Activated naive CD4-positive, alpha-beta T cell treated with anti-CD3 and anti-CD28 coated beads, Interleukin-2, amount 50 U/mL, for 24 hours (primary cell): Measurements from ENCODE around the gene ZNF586.
"Not testable (repeated sequence)": the region's sequence is repeated elsewhere in the genome, so short reads cannot be mapped to it uniquely, and the experiment has no call there.

Experiments used
- H3K27ac Mint-ChIP-seq: one replicate; pipeline ENCODE4 v1.8.0; 2021; ENCODE audit warnings: mild to moderate bottlenecking, mixed read lengths
- H3K27me3 Mint-ChIP-seq: one replicate; pipeline ENCODE4 v1.8.0; 2021; ENCODE audit warnings: mixed read lengths
- H3K36me3 Mint-ChIP-seq: one replicate; pipeline ENCODE4 v1.8.0; 2021; ENCODE audit warnings: mixed read lengths
- H3K4me1 Mint-ChIP-seq: one replicate; pipeline ENCODE4 v1.8.0; 2021; ENCODE audit warnings: mixed read lengths
- H3K4me3 Mint-ChIP-seq: one replicate; pipeline ENCODE4 v1.8.0; 2021; ENCODE audit warnings: mild to moderate bottlenecking, mixed read lengths
- H3K9me3 Mint-ChIP-seq: one replicate; pipeline ENCODE4 v1.8.0; 2021; ENCODE audit warnings: mixed read lengths

The ZNF586 gene

GRCh38 chr19:57769345-57770131 is at the start of gene ZNF586:
Gene ZNF586, plus strand, starts transcription at chr19:57769676. Its CDS starts 167 bp downstream, at chr19:57769843.
- peaks cover 45% of the 10 kb centered on the region for H3K36me3 Mint-ChIP-seq
- H3K4me3 Mint-ChIP-seq: peak within 1 kb of the TSS; percentile 93
- H3K27ac Mint-ChIP-seq: peak within 1 kb of the TSS; percentile 91
- H3K4me1 Mint-ChIP-seq: peaks cover 42% of the 10 kb centered on the region
- no peaks in the 10 kb centered on the region for H3K27me3 Mint-ChIP-seq
- H3K9me3 Mint-ChIP-seq: peaks cover 15% of the 10 kb centered on the region

GRCh38 chr19:57719901-57720519 is 49.5 kb upstream of the ZNF586 start:
- Mint-ChIP-seq H3K4me3 (no peak overlapping the region), H3K27me3 (no peaks in the 10 kb centered on the region), H3K27ac (no peak overlapping the region), H3K9me3 (peaks cover 26% of the 10 kb centered on the region), H3K4me1 (peaks cover 8% of the 10 kb centered on the region), H3K36me3 (peaks cover 70% of the 10 kb centered on the region)

DNA sequence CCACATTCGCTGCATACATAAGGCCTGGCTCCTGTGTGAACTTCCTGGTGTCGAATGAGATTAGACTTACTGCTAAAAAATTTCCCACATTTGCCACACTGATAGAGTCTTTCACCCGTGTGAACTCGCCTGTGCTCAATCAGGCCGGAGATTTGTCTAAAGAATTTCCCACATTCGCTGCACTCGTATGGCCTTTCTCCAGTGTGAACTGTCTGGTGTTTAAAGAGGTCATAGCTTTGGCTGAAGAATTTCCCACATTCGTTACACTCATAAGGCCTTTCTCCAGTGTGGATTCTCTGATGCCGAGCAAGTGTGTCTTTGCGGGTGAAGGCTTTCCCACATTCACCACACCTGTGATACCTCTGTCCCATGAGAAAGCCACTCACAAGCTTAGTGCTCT is 48.6 kb upstream of the ZNF586 start:
- Mint-ChIP-seq H3K4me3 (no peak overlapping the region), H3K27ac (no peak overlapping the region), H3K9me3 (peaks cover 22% of the 10 kb centered on the region), H3K27me3 (no peaks in the 10 kb centered on the region), H3K4me1 (peaks cover 9% of the 10 kb centered on the region), H3K36me3 (peaks cover 67% of the 10 kb centered on the region)

GRCh38 chr19:57738320-57738719 is 31.2 kb upstream of the ZNF586 start:
- H3K4me1 Mint-ChIP-seq, H3K27me3 Mint-ChIP-seq, H3K4me3 Mint-ChIP-seq, H3K27ac Mint-ChIP-seq, H3K36me3 Mint-ChIP-seq, H3K9me3 Mint-ChIP-seq: not testable (repeated sequence)

DNA sequence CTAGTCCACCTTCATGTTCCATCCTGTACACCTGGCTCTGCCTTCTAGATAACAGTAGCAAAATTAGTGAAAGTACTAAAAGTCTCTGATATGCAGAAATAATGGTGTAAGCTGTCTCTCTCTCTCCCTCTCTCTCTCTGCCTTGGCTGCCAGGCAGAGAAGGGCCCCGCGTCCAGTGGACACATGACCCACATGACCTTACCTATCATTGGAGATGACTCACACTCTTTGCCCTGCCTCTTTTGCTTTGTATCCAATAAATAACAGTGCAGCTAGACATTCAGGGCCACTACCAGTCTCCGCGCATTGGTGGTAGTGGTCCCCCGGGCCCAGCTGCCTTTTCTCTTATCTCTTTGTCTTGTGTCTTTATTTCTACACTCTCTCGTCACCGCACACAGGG is 30.7 kb upstream of the ZNF586 start:
- not testable (repeated sequence) for H3K36me3 Mint-ChIP-seq, H3K4me1 Mint-ChIP-seq, H3K27ac Mint-ChIP-seq, H3K4me3 Mint-ChIP-seq, H3K9me3 Mint-ChIP-seq, H3K27me3 Mint-ChIP-seq

DNA sequence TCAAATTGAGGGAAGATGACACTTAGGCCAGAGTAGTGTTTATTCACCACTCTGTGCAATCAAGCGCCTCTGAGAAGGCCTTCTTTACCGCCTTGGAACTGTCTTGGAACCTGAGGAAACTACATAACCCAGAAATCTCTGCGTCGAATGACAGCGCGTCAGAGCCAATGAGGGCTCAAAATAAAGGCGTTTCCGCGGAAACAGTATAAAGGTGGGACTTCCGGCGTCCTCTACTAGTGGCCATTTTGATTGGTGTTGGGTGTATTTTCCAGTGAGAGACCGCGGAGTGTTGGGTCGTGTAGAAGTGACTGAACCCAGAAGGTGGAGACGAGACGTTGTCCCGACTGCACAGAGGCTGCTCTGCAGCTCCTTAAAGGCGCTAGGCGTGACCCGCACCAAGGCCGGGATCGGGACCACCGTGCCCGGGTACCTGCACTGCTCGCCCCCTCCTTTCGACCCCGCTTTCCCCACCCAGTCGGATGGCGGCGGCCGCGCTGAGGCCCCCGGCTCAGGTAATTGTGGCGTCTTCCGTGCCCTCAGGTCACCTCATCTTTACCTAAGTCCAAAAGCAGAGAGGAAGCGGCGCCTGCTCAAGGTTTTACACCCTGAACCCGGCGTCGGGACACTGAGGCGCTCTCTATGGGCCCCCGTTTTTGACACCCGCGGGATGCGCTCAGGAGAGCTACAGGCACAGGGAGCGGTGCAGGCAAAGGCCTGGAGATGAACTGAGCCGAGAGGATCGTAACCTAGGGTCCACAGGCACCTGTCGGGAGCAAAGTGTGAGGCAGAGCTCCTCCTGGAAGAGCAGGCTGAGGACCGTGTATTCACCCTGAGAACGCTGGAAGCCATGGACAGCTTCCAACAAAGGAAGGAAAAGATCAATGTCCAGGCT is 22.6 kb upstream of the ZNF586 start, which contains the start of gene ZNF776:
ZNF776 (plus strand) TSS at position 236 of the 892 bp plus-strand sequence; CDS start at position 480, 244 bp downstream.
- Mint-ChIP-seq H3K4me1 (peaks cover 37% of the 10 kb centered on the region), H3K27me3 (no peaks in the 10 kb centered on the region), H3K27ac (peak within 1 kb of the TSS; percentile 87), H3K4me3 (peak within 1 kb of the TSS; percentile 87), H3K9me3 (peaks cover 18% of the 10 kb centered on the region), H3K36me3 (peaks cover 43% of the 10 kb centered on the region)

DNA sequence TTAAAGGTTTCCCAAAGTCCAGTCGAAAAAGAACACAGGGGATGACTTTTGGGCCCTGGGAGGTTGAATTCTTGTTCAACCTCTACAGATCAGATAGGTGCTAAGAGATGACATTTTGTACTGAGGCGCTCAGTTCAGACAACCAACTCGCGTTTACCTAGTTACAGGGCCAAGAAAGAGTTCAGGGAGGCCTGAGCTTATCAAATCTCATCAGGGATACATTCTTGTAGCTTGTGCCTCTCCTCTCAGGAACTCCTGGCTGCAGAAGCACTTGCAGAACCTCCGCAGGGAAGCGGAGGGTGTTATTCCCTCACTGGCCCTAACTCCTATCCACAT is 22.0 kb upstream of the ZNF586 start:
- peaks cover 46% of the 10 kb centered on the region for H3K36me3 Mint-ChIP-seq
- no peaks in the 10 kb centered on the region for H3K27me3 Mint-ChIP-seq
- H3K27ac Mint-ChIP-seq: no peak overlapping the region
- H3K9me3 Mint-ChIP-seq: peaks cover 22% of the 10 kb centered on the region
- H3K4me1 Mint-ChIP-seq: peaks cover 37% of the 10 kb centered on the region
- peak overlapping the region; percentile 87 for H3K4me3 Mint-ChIP-seq

DNA sequence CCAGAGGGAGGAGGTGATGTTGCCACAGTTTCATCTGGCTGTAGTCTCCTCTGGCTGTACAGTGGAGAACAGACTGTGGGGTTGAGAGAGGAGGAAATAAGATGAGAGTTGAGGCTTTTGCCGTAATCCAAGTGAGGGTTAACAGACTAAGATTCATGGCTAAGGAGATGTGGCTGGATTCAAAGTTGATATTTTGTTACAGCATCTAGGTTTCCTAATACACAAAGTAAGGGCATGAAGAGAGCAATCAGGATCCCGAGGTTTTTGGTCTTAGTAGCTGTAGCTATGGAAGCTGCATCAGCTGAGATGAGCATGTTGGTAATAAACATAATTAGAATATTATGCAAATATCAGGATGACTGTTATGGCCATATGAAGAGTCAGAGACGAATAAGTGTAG is 21.4 kb upstream of the ZNF586 start:
- Mint-ChIP-seq H3K4me3 (peak overlapping the region; percentile 87), H3K36me3 (peaks cover 52% of the 10 kb centered on the region), H3K27me3 (no peaks in the 10 kb centered on the region), H3K9me3 (peaks cover 27% of the 10 kb centered on the region), H3K27ac (no peak overlapping the region), H3K4me1 (peaks cover 37% of the 10 kb centered on the region)

DNA sequence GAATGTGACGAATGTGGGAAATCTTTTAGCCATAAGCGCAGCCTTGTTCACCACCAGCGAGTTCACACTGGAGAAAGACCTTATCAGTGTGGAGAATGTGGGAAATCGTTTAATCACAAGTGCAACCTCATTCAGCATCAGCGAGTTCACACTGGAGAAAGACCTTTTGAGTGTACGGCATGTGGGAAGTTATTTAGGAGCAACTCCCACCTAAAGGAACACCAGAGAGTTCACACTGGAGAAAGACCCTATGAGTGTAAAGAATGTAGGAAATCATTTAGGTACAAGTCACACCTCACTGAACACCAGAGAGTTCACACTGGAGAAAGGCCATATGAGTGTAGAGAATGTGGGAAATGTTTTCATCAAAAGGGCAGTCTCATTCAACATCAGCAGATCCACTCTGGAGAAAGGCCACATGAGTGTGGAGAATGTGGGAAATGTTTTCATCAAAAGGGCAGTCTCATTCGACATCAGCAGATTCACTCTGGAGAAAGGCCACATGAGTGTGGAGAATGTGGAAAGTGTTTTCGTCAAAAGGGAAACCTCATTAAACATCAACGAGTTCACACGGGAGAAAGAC is 15.3 kb upstream of the ZNF586 start:
- peaks cover 16% of the 10 kb centered on the region for H3K4me1 Mint-ChIP-seq
- H3K9me3 Mint-ChIP-seq: peaks cover 25% of the 10 kb centered on the region
- H3K36me3 Mint-ChIP-seq: peaks cover 85% of the 10 kb centered on the region
- H3K27me3 Mint-ChIP-seq: no peaks in the 10 kb centered on the region
- no peak overlapping the region for H3K4me3 Mint-ChIP-seq
- no peak overlapping the region for H3K27ac Mint-ChIP-seq

DNA sequence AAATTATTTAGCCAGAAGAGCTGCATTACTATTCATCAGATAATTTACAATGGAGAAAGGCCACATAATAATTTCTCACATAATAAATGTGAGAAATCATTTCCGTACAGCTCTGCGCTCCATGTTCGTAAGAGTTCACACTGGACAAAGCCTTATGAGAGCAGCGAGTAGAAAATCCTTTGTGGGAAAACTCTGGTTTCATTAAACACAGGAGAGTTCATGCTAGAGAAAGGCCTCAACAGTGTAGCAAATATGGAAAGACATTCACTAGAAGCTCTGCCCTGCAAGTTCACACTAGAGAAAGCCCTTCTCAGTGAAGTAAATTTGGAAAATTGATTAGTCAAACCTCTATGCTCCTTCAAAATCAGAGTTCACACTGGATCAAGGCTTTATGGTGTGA is 14.4 kb upstream of the ZNF586 start:
- H3K9me3 Mint-ChIP-seq: peaks cover 25% of the 10 kb centered on the region
- H3K36me3 Mint-ChIP-seq: peaks cover 83% of the 10 kb centered on the region
- peaks cover 11% of the 10 kb centered on the region for H3K4me1 Mint-ChIP-seq
- no peak overlapping the region for H3K4me3 Mint-ChIP-seq
- no peak overlapping the region for H3K27ac Mint-ChIP-seq
- no peaks in the 10 kb centered on the region for H3K27me3 Mint-ChIP-seq

- H3K27me3 Mint-ChIP-seq: no peaks in the 10 kb centered on the region
- H3K36me3 Mint-ChIP-seq: peaks cover 75% of the 10 kb centered on the region
- no peak overlapping the region for H3K4me3 Mint-ChIP-seq
- H3K4me1 Mint-ChIP-seq: no peaks in the 10 kb centered on the region
- peaks cover 8% of the 10 kb centered on the region for H3K9me3 Mint-ChIP-seq
- no peak overlapping the region for H3K27ac Mint-ChIP-seq
Measured at GRCh38 chr19:57757941-57758340, 11.5 kb upstream of the ZNF586 start.

GRCh38 chr19:57759096-57759495 is 10.4 kb upstream of the ZNF586 start:
- H3K4me1 Mint-ChIP-seq: no peaks in the 10 kb centered on the region
- H3K4me3 Mint-ChIP-seq: no peak overlapping the region
- H3K27me3 Mint-ChIP-seq: no peaks in the 10 kb centered on the region
- H3K36me3 Mint-ChIP-seq: peaks cover 71% of the 10 kb centered on the region
- no peak overlapping the region for H3K27ac Mint-ChIP-seq
- H3K9me3 Mint-ChIP-seq: peaks cover 7% of the 10 kb centered on the region

DNA sequence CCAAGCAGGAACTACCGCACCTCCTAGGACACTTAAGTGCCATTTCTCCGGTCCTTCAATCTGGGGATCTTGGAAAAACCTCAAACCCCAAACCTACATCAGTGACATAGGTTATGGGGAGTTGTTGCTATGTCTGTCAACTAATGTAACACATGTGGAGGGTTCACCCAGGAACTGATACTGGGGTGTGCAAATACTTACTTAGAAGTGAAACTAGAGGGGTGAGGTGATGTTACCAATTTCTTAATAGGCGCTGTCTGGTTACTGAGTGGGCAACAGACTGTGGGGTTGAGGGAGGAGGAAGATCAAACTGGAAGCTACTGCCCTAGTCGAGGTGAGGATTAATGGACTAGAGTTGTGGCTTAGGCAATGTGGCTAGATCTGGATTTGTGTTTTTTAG is 1.9 kb downstream of the ZNF586 start:
- Mint-ChIP-seq H3K27me3 (no peaks in the 10 kb centered on the region), H3K4me1 (peaks cover 46% of the 10 kb centered on the region), H3K9me3 (peaks cover 19% of the 10 kb centered on the region), H3K36me3 (peaks cover 51% of the 10 kb centered on the region), H3K27ac (no peak overlapping the region), H3K4me3 (peak overlapping the region; percentile 80)

DNA sequence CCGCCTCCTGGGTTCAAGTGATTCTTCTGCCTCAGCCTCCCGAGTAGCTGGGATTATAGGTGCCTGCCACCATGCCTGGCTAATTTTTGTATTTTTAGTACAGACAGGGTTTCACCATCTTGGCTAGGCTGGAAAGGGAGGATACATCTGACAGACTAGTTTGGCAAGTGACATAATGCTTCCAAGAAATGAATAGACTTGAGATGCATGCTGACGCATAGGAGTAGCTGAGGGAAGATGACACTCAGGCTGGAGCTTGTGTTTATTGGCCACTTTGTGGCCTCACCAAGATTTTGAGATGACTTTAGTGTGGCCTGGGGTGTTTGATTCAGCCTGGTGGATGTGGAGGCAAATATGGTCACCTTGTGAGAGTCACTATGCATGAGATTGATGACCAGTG is 4.0 kb downstream of the ZNF586 start:
- H3K4me1 Mint-ChIP-seq: peaks cover 42% of the 10 kb centered on the region
- H3K9me3 Mint-ChIP-seq: peaks cover 29% of the 10 kb centered on the region
- peak overlapping the region; percentile 17 for H3K4me3 Mint-ChIP-seq
- no peaks in the 10 kb centered on the region for H3K27me3 Mint-ChIP-seq
- H3K27ac Mint-ChIP-seq: no peak overlapping the region
- peaks cover 66% of the 10 kb centered on the region for H3K36me3 Mint-ChIP-seq

DNA sequence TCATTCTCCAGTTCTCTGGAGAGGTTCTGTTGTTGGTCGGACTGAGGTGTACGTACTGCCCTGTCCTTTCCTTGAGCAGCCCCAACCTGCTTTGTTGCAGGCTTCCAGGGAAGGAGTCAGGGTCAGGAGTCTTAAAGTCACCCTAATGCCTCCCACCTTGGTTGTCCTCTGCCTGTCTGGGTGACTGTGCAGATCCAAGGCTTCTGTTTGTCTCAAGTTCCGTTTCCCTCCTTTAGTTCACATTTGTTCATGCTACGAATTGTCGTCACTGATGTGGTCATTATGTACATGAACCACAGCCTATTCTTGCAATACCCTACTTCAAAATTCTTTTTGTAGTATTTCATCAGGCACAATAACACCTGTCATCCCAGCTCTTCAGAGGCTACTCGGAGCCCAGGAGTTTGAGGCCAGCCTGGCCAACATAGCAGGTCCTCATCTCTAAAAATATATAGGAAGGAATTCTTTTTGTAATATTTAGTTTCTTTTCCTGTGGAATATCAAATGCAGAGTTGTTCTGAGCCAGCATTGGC is 7.4 kb downstream of the ZNF586 start:
- H3K27ac Mint-ChIP-seq: no peak overlapping the region
- peaks cover 22% of the 10 kb centered on the region for H3K4me1 Mint-ChIP-seq
- peaks cover 37% of the 10 kb centered on the region for H3K9me3 Mint-ChIP-seq
- no peaks in the 10 kb centered on the region for H3K27me3 Mint-ChIP-seq
- H3K4me3 Mint-ChIP-seq: no peak overlapping the region
- H3K36me3 Mint-ChIP-seq: peaks cover 79% of the 10 kb centered on the region
